Kidney tubule cell (primary cell): ENCODE data around the gene IFNL2.
"Not testable (repeated sequence)": the region's sequence is repeated elsewhere in the genome, so short reads cannot be mapped to it uniquely, and the experiment has no call there.

Experiments
- DNase-seq: peaks from one replicate; pipeline ENCODE4 v3.0.0-alpha.2; 2018; ENCODE audit warnings: low spot score

Gene IFNL2

GRCh38 chr19:39268085-39268484 is at the start of gene IFNL2:
IFNL2 (plus strand) TSS chr19:39268396; CDS start chr19:39268569, 173 bp downstream.
- DNase-seq: not testable (repeated sequence)

- not testable (repeated sequence) for DNase-seq
These were observed 49.1 kb upstream of the IFNL2 start for GRCh38 chr19:39219108-39219507.

GRCh38 chr19:39223703-39224279 is 44.4 kb upstream of the IFNL2 start:
- DNase-seq: peak; percentile 9

GRCh38 chr19:39224910-39225309 is 43.3 kb upstream of the IFNL2 start:
- DNase-seq: no peak

- DNase-seq: no peak
These were observed 38.0 kb upstream of the IFNL2 start for GRCh38 chr19:39230096-39230764.

- DNase-seq: no peak
These were observed 35.5 kb upstream of the IFNL2 start for GRCh38 chr19:39232708-39233107.

GRCh38 chr19:39236527-39236926 is 31.7 kb upstream of the IFNL2 start:
- no peak for DNase-seq

- peak; percentile 66 for DNase-seq
These were observed 30.7 kb upstream of the IFNL2 start for GRCh38 chr19:39237200-39238184.

- no peak for DNase-seq
These were observed 30.0 kb upstream of the IFNL2 start for GRCh38 chr19:39238209-39238608.

GRCh38 chr19:39238944-39239343 is 29.3 kb upstream of the IFNL2 start:
- DNase-seq: no peak

- no peak for DNase-seq
These were observed 27.8 kb upstream of the IFNL2 start for GRCh38 chr19:39240421-39240820.

- not testable (repeated sequence) for DNase-seq
These were observed 24.5 kb upstream of the IFNL2 start for GRCh38 chr19:39243741-39244140.

GRCh38 chr19:39244410-39245100 is 23.6 kb upstream of the IFNL2 start, which contains the start of gene IFNL3:
IFNL3 (minus strand) TSS chr19:39245006; CDS start chr19:39244967, 39 bp downstream.
- not testable (repeated sequence) for DNase-seq

- not testable (repeated sequence) for DNase-seq
These were observed 23.0 kb upstream of the IFNL2 start for GRCh38 chr19:39245166-39245565.

GRCh38 chr19:39246951-39247669 is 21.1 kb upstream of the IFNL2 start:
- peak; percentile 18 for DNase-seq

GRCh38 chr19:39247701-39248664 is 20.2 kb upstream of the IFNL2 start:
- no peak for DNase-seq

GRCh38 chr19:39248806-39249205 is 19.4 kb upstream of the IFNL2 start, which contains the start of gene IFNL4:
IFNL4 (minus strand) TSS chr19:39248856.
- DNase-seq: no peak

- DNase-seq: no peak
These were observed 17.1 kb upstream of the IFNL2 start for GRCh38 chr19:39251081-39251480.

GRCh38 chr19:39251846-39252245 is 16.4 kb upstream of the IFNL2 start:
- no peak for DNase-seq

GRCh38 chr19:39252458-39252857 is 15.7 kb upstream of the IFNL2 start:
- DNase-seq: no peak
